Activated naive CD4-positive, alpha-beta T cell treated with anti-CD3 and anti-CD28 coated beads, Interleukin-2, amount 50 U/mL, for 16 hours (primary cell): Measurements from ENCODE around the gene SFXN5.
"Not testable (repeated sequence)": the region's sequence is repeated elsewhere in the genome, so short reads cannot be mapped to it uniquely, and the experiment has no call there.

Source experiments
- DNase-seq: peaks from one replicate; pipeline ENCODE4 v3.0.0-alpha.2; 2020

SFXN5 gene, protein sequence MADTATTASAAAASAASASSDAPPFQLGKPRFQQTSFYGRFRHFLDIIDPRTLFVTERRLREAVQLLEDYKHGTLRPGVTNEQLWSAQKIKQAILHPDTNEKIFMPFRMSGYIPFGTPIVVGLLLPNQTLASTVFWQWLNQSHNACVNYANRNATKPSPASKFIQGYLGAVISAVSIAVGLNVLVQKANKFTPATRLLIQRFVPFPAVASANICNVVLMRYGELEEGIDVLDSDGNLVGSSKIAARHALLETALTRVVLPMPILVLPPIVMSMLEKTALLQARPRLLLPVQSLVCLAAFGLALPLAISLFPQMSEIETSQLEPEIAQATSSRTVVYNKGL

DNA sequence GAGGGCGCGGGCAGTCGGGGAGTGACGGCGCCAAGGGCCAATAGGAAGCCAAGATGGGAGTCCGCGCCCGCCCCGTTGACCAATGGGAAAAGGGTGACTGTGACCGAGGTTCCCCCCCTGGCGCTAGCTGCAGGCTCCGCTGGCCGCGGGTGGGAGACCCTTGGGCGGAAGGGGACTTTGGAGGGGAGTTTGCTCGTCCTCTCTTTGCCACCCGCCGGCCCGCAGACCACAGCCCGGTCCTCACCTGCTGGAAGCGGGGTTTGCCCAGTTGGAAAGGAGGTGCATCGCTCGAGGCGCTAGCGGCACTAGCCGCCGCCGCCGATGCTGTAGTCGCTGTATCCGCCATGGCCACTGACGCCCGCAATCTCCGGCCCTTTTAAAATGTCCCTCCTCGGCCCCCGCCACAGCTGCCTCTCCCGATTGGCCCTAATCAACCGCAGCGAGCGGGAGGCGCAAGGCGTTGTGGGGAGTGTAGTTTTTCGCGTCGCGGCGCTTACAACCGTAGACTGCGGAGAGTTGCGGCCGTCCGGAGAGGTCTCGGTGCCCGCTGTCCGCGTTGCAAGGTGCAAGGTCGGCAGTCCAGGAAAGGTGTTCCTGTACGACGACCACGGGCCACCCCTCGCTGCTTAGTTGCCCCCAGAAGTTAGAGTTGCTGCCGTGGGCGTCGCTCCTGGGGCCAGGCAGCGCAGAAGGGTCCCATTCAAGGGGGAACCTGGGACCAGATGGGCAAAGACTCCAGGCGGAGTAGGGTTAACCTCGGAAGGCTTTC, at the start of gene SFXN5:
SFXN5 (minus strand) TSS at position 353 of the 769 bp plus-strand sequence; CDS start at position 346, 7 bp downstream.
- DNase-seq: peak; percentile 93

DNA sequence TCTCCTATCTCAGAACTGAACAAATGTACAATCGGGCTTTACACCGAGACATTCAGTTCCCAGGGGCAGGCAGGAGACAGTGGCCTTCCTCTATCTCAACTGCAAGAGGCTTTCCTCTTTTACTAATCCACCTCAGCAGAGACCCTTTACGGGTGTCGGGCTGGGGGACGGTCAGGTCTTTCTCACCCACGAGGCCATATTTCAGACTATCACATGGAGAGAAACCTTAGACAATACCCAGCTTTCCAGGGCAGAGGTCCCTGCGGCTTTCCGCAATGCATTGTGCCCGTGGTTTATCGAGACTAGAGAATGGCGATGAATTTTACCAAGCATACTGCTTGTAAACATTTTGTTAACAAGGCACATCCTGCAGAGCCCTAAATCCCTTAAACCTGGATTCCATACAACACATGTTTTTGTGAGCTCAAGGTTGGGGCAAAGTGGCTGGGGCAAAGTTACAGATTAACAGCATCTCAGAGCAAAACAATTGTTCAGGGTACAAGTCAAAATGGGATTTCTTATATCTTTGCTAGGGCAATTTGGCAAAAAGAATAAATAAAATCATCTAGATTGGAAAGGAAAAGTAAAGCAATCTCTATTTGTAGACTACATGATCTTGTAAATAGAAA, 48.2 kb upstream of the SFXN5 start:
- not testable (repeated sequence) for DNase-seq

DNA sequence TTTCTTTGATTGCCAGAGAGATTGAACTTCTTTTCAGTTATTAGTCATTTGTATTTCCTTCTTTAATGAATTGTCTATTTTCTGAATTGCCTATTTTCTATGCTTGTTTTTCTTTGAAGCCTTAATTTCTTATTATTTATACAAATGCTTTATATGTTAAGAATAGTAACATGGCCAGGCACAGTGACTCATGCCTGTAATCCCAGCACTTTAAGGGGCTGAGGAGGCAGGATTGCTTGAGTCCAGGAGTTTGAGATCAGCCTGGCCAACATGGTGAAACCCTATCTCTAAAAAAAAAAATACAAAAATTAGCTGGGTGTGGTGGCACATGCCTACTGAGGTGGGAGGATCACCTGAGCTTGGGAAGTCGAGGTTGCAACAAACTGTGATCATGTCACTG, 45.9 kb upstream of the SFXN5 start:
- no peak for DNase-seq

DNA sequence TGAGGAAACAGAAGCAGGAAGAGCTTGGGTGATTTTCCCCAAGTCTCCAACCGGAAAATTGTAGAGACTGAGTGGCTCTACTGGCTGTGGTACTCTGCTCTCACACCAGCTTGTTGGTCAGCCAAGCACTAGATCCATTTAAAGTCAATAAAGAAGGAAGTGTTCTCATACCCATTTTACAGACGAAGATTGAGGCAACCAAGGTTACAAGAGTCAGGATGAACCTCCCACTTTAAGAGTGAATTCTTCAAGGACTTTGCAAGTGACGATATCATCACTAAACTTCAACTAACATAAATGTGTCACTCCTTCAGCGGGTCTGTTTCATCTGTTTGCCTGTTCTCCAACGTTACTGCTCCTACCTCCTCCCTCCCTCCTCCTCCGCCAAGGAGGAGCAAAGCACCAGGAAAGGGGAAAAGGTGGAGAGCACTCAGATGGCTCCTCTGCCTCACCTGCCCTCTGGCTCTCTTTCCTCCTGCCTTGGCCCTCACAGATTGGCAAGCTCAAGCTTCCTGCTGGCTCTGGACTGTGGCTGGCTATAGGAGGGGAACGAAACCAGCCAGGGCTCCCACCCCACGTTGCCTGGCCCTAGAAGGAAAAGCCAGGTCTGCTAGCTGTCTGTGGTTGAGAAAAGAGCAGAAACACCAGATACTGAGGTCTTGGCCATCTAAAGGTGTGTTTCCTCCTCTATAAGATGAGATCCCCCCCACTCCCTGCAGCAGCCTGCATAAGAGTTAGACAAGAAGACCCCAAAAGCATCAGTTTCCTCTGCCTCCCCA, 44.9 kb upstream of the SFXN5 start:
- DNase-seq: no peak

DNA sequence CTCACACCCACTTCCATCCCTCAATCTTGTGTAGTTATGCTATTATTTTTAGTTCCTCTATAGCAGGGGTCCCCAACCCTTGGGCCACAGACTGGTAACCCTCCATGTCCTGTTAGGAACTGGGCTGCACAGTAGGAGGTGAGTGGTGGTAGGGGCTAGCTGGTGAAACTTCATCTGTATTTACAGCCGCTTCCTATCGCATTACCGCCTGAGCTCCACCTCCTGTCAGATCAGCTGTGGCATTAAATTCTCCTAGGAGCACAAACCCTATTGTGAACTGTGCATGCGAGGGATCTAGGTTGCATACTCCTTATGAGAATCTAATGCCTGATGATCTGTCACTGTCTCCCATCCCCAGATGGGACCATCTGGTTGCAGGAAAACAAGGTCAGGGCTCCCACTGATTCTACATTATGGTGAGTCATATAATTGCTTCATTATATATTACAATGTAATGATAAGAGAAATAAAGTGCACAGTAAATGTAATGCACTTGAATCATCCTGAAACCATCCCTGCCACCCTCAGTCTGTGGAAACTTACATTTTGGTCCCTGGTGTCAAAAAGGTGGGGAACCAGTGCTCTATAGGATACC, 42.9 kb upstream of the SFXN5 start:
- no peak for DNase-seq

DNA sequence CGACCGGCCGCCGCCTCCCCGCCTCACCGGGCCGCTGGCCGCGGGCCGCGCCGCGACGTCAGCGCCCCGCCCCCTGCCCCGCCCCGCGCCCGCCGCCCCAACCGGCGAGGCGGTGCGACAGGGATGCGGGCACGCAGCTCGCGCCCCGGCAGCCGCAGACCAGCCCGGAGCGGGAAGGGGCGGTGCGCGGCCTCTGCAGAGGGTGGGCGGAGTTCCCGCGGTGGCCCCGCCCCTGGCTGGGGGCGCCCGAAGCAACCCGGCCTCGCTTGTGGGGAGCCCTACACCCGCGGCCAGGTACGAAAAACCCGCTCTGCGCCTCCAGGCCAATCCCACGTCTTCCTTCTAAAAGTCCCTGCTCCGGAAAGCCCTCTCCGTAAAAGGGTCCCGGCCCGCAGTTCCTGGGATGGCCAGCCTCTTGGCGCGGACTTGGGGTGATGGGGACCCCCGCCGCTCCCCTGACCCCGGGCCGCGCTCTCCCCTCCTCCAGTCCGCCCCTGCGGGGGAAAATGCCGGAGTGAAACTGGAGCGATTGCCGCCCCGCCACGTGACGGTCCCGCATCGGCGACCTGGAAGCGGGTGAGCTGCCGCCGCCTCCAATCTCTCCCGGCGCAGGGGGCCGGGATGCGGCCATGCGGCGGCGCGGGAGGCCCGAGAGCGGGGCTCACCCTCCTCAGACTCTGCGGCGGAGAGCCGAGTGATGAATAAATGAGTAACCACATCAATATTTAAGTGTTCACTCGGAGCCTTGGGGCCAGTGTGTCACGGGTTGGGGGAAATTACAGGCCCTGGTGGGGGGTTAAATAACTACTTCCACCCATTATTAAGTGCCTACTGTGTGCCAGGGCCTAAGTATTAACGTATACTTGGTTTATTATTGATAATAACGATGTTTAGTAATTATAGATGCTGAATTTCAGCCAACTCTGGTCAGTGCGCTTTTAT, 41.7 kb upstream of the SFXN5 start, which contains the start of gene RAB11FIP5:
RAB11FIP5 (minus strand) TSS at position 36 of the 942 bp plus-strand sequence. CDS start 171 bp downstream, outside the sequence.
- DNase-seq: peak; percentile 81

DNA sequence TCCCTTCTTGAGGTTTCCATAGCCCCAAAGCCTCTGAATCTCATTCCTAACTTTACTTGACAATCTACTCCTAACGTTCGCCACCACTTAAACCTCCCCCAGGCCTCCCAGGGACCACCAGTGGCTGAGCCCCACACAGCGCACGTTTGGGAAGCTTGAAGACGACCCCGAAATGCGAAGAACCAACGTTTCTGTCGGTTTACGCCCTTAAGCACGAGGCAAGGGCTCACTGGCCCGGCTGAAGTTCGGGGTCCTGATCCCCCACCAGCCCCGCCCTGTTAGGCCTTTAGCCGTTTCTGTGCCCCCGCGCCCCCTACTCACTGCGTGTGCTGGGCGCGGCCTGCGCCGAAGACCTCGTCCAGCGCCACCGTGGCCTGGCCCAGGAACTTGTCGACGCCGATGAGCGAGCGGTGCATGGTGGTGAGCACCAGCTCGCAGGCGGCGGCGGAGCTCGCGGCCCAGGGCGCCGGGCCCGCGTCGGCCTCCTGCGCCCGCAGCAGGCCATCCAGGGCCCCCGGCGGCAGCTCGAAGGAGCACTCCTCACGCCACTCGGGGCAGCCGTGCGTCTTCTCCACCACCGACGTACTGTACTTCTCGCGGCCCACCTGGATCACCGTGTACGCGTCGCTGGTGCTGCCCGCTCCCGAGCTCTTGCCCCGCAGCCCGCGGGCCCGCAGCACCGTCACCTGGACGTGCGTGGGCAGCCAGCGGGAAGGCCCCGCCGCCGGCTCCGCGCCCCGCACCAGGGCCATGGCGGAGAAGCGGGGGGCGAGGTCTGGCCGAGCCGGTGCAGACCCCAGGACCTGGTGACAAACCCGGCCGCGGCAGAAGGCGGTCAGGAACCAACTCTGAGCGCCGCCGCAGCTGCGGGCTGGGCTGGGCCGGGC, 40.8 kb upstream of the SFXN5 start:
- peak; percentile 34 for DNase-seq

DNA sequence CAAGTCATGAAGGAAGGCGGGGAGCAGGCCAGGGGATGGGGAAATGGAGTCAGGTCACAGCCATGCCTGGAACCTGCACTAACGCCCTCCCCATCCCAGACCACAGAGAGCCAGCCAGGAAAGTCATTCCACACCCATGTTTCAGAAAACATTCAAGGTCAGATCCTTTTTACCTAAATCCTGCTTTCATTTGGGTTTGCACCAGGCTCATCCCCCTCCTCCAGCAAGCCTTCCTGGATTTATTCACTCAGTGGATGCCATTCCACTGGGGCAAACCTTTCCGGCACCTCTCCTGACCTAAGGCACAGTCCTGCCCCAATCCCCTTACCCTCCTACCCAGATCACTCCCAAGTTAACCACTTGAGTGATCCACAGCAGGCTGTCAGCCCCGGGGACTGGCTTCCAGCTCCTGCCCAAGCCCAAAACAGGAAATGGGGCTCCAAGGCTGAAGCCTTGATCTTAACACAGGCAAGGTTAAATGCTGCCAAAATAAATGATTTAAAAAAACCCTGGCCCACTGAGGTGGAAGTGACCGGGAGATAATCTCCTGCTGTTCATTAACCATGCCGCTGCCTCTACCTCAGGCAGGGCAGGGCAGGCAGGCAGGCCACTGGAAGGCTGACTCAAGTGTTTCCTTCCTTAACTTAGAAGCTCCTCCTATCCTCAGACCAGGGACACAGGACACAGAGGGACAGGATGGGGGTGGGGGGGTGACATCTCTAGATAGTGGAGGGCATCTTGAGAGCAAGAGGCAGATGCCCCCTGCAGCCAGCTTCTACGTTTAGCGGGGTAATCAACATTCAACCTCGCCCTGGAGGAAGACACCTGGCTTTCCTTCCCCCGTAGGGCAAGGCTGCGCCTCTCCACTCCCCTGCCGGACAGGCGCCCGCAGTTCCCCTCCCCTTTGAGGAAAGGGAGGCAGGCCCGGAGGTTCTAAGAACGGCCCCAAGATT, 39.8 kb upstream of the SFXN5 start:
- no peak for DNase-seq

DNA sequence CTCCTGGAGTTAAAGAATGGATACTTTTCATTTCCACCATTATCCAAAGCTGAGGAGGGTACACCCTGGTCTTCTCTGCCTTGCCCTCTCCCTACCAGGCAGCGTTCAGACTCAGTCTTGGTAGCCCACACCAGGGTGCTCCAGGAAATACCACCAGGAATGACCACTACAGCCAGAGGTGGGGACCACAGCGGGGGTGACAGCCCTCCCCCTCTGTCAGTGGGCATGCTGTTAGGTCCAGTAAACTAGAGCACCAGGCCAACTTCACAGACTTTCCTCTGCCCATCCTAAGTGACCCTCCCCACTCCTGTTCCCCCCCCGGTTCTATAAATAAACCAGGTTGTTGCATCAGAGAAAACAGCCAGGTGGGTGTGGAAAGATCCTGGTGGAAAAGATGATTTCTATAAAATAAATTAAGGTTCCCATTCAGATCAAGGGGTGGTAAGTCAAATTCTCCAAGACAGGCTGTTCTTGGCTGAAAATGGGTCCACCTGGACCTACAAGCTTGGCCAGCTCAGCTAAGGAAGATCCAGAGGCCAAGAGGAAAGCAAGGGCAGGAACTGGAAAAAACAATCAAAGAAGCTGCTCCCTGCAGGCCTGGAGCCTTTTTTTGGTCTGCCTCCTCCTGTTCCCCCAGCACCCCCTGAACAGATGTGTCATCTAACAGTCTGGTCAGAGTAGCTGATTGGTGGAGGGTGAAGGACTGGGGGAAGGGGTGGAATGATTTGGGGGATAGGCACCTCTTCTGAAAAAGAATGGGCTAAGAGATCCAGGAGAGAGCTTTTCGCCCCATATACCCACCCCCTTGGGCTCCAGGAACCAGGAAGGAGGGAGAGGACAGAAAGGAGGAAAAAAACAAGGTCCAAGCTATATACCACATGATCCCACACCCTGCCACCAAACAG, 38.9 kb upstream of the SFXN5 start:
- no peak for DNase-seq

DNA sequence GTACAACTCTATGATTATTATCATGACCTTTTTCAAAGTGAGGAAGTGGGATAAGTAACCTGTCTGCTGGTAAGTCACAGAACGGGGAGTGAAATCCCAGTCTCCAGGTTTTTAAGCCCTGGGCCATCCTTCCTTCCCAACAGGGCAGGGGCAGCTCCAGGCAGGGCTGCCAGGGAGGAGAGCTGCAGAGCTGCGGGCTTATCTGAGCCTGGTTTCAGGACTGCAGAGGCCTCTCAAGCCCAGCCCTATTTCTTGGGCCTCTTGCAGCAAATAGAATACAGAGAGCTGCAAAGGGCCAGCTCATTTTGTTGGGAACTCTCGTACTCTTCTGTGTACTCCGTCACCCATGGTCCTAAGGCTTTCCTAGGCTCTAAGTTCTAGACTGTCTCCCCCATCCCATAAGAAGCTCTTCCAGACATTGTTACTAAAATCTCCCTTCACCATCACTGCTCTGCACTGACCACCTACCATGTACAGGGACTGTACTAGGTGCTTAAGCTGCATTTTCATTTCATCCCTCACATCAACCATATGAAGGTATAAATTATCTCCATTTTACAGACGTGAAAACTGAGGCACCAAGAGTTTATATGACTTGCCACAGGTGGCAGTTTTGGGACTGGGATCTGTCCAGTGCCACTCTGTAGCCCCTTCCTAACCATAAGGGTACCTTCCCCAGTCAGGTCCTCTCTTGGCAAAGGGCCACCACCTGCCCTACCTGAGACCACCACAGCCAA, 38.1 kb upstream of the SFXN5 start:
- no peak for DNase-seq

DNA sequence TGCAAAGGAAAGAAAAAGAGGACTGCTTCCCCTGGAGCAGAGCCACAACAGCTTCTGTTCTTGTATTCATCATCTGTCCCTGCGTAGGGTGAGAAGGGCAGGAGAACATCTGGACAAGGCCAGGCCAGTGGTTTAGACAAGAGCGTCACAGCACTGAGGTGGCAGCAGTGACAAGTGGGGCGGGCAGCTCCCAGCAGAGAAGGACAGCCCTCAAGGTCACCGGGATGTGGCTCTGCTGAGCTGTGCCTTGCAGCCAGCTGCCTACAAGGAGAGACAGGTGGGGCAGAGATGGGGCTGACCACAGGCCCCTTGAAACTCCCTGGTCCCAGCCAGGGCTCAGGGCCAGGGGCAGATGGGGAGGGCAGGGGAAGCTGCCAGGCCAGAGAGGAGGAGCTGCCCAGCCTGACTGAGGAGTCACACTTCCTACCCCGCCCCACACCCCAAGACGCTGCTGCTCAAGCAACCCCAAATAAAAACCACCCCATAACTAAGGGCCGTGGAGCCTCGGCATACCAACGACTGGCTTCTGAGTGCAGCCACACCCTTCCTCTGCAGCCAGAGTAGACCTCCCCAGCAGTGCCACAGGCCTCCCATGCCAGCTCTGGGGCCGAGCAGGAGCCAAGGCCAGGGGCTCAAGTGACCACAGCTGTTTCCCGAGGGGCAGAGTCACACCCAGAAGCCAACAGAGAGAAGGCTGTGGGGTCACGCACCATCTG, 35.9 kb upstream of the SFXN5 start:
- DNase-seq: no peak

DNA sequence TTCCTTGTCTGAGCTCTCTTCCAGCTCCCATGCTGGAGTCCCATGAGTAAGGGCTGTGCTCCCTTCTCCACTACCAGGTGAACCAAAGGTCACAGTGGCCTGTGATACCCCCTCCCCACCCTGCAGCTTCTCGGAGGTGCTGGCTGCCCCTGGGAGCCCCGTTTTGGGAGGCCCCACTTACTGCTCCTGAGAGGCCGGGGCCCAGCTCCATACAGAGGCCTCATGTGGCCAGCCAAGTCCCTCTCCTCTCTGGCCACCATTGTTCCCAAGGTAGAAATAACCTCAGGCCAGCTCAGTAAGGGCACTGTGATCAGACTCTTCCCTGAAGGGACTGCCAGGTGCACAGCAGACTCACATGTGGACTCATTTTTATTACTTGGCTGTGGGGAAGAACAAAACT, 35.3 kb upstream of the SFXN5 start:
- DNase-seq: no peak

DNA sequence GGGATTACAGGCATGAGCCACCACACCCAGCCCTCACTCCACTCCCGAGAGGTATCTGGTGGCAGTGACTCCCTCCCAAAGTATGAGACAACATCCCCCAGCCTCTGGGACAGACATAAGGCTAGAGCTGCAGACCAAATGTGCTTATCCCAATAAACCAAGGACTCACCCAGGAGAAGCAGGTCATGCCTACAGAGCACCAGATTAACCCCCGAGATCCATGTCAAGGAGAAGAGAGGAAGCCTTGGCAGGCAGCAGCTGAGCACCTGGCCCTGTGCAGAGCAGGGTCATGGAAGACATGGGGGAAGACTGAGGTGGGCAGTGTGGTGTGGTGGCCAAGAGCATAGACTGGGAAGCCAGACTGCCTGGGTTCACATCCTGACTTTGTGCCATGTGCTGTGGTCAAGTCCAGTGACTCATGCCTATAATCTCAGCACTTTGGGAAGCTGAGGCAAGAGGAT, 34.0 kb upstream of the SFXN5 start:
- DNase-seq: no peak

DNA sequence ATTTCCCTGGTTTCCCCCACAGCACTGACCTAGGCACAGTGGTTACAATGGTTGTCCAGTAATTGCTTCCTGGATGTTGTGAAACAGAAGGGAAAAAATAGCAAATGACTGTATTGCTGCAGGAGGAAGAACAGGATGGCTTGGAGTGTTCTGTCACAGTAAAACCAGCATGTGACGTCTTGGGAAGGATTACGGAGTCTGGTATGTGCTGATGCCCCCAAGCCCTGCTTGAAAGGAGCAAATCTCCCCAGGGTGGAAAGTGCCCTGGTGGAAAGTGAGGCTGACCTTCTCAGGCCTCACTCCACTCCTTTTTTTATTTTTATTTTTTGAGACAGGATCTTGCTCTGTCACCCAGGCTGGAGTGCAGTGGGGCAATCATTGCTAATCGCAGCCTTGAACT, 33.4 kb upstream of the SFXN5 start:
- no peak for DNase-seq

DNA sequence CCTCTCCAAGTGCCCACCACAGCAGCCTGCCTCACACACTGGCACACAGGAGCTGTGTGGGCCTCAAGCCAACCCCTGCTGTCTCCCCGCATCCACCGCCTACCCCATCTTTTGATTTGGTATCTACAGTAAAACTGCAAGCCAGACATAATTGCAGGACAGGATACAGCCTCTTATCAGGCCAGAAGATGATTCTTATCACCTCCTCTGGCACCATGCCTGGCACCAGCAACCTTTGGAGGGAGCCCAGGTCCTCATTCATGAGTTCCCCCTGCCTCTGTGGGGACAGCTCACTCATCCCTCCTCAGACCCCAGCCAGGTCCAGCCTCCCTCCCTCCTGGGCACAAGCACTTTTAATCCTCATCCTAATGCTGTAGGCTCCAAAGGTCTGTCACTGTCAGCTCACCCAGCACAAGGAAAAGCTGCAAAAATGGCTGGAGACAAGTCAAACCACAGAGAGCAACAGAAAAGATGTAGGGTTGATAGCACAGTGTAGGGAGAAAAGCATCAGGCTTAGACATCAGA, 31.6 kb upstream of the SFXN5 start:
- DNase-seq: no peak

DNA sequence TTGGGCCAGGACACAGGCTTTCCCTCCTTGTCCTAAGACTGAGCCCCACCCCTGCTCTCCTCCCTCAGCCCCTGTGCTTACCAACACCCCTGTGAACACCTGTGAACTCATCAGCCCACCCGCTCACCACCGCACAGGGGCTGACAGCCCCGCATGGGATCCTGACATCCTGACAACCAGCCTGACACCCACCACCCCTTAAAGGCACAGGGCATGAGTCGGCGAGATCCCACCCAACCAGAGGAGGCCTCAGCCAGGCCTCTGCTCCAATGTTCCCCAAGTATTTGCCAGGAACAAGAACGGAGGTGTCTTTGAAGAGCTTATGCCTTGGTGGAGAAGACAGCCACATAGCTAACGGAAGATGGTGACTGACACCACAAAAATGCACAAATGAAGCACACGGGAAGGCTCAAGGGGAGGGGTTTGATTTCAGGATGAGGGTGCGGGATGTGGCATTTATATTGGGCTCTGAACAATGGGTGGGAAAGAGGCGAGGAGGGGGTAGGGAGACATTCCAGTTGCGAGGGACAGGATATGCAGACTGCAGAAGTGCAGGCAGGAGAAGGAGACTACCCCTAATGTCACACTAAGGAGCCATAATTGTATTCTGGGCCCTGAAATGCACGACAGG, 30.2 kb upstream of the SFXN5 start:
- no peak for DNase-seq
